Measurements from ENCODE around the gene EIF2A.

GRCh38 chr3:150583028-150583427 is 36.4 kb downstream of the EIF2A start:
- no peak for TF ChIP-seq REST (IDR thresholded peaks at IDR 0.05; ENCODE audit: insufficient replicate concordance, low read depth)
- no peak for TF ChIP-seq CTCF (IDR thresholded peaks at IDR 0.05; ENCODE audit: insufficient read depth, low read length)
